Measurements from ENCODE around the gene HACD1.
"Not testable (repeated sequence)": the region's sequence is repeated elsewhere in the genome, so short reads cannot be mapped to it uniquely, and the experiment has no call there.

HACD1 gene

GRCh38 chr10:17643755-17644484, 26.7 kb upstream of the HACD1 start, which contains the start of gene STAM:
Gene STAM (plus strand): TSS chr10:17644151. CDS start chr10:17644340, 189 bp downstream.
- peak; percentile 85 to 95 (median 87) for DNase-seq (ENCODE audit: low read depth in 2 of 3, low spot score in 1 of 3)

- DNase-seq (ENCODE audit: low read depth in 2 of 3, low spot score in 1 of 3): peak in 1 of 3 donors; percentile 20
Measured at GRCh38 chr10:17643339-17643754, 26.2 kb upstream of the HACD1 start.

- DNase-seq (ENCODE audit: low read depth in 2 of 3, low spot score in 1 of 3): no peak
Measured at GRCh38 chr10:17640331-17640816, 23.2 kb upstream of the HACD1 start.

- DNase-seq (ENCODE audit: low read depth in 2 of 3, low spot score in 1 of 3): no peak
Measured at GRCh38 chr10:17637869-17638268, 20.7 kb upstream of the HACD1 start.

- DNase-seq (ENCODE audit: low read depth in 2 of 3, low spot score in 1 of 3): no peak
Measured at GRCh38 chr10:17633353-17633752, 16.2 kb upstream of the HACD1 start.

GRCh38 chr10:17632590-17632989, 15.4 kb upstream of the HACD1 start:
- DNase-seq (ENCODE audit: low read depth in 2 of 3, low spot score in 1 of 3): not testable (repeated sequence)

- DNase-seq (ENCODE audit: low read depth in 2 of 3, low spot score in 1 of 3): no peak
Measured at GRCh38 chr10:17626656-17627055, 9.5 kb upstream of the HACD1 start.

GRCh38 chr10:17624996-17625395, 7.8 kb upstream of the HACD1 start:
- DNase-seq (ENCODE audit: low read depth in 2 of 3, low spot score in 1 of 3): no peak

- DNase-seq (ENCODE audit: low read depth in 2 of 3, low spot score in 1 of 3): no peak
Measured at GRCh38 chr10:17622061-17622460, 4.9 kb upstream of the HACD1 start.

- DNase-seq (ENCODE audit: low read depth in 2 of 3, low spot score in 1 of 3): peak in 1 of 3 donors; percentile 16
Measured at GRCh38 chr10:17616403-17617030, 657 bp downstream of the HACD1 start.

- DNase-seq (ENCODE audit: low read depth in 2 of 3, low spot score in 1 of 3): no peak
Measured at GRCh38 chr10:17609523-17610079, 7.6 kb downstream of the HACD1 start.

GRCh38 chr10:17607603-17608332, 9.4 kb downstream of the HACD1 start:
- DNase-seq (ENCODE audit: low read depth in 2 of 3, low spot score in 1 of 3): peak in 1 of 3 donors; percentile 43

GRCh38 chr10:17607060-17607459, 10.1 kb downstream of the HACD1 start:
- no peak for DNase-seq (ENCODE audit: low read depth in 2 of 3, low spot score in 1 of 3)

GRCh38 chr10:17606547-17607040, 10.6 kb downstream of the HACD1 start:
- no peak for DNase-seq (ENCODE audit: low read depth in 2 of 3, low spot score in 1 of 3)

GRCh38 chr10:17605936-17606335, 11.2 kb downstream of the HACD1 start:
- DNase-seq (ENCODE audit: low read depth in 2 of 3, low spot score in 1 of 3): no peak

GRCh38 chr10:17599089-17599488, 18.1 kb downstream of the HACD1 start:
- DNase-seq (ENCODE audit: low read depth in 2 of 3, low spot score in 1 of 3): no peak

GRCh38 chr10:17597386-17597785, 19.8 kb downstream of the HACD1 start:
- no peak for DNase-seq (ENCODE audit: low read depth in 2 of 3, low spot score in 1 of 3)

- DNase-seq (ENCODE audit: low read depth in 2 of 3, low spot score in 1 of 3): no peak
Measured at GRCh38 chr10:17590969-17591645, 26.1 kb downstream of the HACD1 start.

- not testable (repeated sequence) for DNase-seq (ENCODE audit: low read depth in 2 of 3, low spot score in 1 of 3)
Measured at GRCh38 chr10:17589316-17589715, 27.9 kb downstream of the HACD1 start.

GRCh38 chr10:17588420-17588819, 28.8 kb downstream of the HACD1 start:
- DNase-seq (ENCODE audit: low read depth in 2 of 3, low spot score in 1 of 3): no peak

- not testable (repeated sequence) for DNase-seq (ENCODE audit: low read depth in 2 of 3, low spot score in 1 of 3)
Measured at GRCh38 chr10:17587321-17587720, 29.9 kb downstream of the HACD1 start.

All from stimulated activated CD4-positive, alpha-beta T cell treated with anti-CD3 and anti-CD28 coated beads, Interleukin-12 subunit alpha, Interleukin-12 subunit beta, amount 100 ng/mL, for 48 hours (primary cell).